HG02840 (cell line): ENCODE results near the gene ZNF511.

Experiments used
- ATAC-seq: cut with Tn5 transposase; IDR thresholded peaks from one replicate; pipeline ENCODE4 v1.9.1; 2021; ENCODE audit warnings: mild to moderate bottlenecking, moderate library complexity, moderate number of reproducible peaks; ENCODE audit not compliant: unreplicated experiment, low FRiP score

The ZNF511 gene

DNA sequence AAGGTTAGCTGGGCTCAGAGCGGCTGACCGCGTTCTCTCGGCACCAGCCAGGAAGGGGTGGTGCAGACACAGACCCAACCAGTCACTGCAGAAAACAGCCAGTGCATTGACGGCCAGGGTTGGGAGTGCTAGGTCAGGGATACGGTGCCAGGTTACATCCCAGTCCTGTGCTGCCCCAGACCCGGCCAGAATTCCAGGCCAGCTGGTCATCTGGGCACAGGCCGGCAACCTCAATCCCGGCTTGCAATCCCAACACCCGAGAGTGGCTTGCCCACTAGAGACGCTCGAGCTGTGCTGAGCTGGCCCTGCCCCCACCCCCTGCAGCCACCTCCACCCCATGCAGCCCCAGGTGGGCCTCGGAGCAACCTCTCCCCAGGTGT lies 42.2 kb downstream of the ZNF511 start:
- ATAC-seq = no peak

DNA sequence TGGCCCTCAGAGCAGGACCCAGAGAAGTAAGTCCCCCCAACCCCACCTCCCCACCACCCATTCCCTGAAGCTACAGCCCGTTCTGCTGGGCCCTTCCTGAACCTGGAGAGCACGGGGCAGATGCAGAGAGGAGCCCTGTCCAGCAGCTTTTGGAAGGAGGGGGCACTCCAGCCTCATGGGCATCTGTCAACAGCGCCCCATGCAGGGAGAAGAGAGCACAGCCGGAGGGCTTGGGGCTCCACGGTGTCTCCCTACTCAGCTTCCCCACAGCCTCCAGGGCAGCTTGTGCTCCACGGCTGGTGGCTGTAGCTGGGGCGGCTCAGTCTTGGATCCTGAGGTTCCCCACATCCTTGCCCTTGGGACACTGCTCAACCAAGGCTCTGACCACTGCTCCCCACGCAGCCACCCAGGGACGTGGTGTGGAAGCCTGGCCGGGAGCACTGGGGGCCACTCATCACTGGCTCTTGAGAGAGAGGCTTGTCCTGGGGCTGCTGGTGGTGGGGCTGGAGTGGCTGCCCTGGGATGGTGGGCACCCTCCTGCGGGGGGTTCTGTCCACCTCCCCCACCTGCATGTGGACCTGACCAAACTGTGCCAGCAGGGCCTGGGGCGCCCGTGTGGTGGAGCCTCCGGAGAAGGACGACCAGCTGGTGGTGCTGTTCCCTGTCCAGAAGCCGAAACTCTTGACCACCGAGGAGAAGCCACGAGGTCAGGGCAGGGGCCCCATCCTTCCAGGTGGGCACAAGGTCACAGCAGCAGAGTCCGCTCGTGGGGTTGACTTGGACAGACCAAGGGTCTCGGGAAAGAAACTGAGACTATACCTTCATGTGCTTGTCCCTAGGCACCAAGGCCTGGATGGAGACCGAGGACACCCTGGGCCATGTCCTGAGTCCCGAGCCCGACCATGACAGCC lies 42.9 kb downstream of the ZNF511 start:
- ATAC-seq = no peak

DNA sequence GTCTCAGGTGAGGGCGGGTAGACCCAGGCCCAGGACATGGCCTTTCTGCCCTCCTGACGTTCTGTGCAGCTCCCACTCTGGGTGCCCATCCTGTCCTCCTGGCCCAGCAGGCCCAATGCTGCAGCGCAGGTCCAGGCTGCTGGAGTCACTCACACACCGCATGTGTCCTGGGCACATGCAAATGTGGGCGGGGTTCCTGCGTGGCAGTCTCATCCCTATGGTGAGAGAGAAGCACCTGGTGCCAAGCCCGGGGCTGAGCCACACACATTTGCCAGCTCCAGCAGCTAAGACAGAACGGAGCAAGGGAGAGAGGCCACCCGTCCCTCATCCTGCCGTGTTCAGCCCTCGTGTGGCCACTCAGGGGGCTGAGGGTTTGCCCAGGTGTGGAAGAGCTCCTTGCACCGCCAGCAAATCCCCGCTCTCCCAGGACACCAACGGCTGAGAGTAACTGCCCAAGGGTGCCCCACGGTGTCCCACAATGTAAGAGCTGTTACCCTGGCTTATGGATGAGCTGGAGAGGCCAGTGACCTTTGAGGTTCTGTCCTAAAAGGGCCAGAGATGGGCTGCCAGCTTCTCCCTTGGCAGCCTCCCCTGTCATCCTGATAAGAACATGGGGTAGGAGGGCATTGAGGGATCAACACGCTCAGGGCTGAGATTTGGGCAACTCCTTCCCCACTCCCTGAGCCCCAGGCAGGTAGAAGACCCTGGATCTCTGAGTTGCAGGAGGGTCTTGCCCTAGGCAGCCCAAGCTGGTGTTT lies 44.7 kb downstream of the ZNF511 start:
- no peak for ATAC-seq

DNA sequence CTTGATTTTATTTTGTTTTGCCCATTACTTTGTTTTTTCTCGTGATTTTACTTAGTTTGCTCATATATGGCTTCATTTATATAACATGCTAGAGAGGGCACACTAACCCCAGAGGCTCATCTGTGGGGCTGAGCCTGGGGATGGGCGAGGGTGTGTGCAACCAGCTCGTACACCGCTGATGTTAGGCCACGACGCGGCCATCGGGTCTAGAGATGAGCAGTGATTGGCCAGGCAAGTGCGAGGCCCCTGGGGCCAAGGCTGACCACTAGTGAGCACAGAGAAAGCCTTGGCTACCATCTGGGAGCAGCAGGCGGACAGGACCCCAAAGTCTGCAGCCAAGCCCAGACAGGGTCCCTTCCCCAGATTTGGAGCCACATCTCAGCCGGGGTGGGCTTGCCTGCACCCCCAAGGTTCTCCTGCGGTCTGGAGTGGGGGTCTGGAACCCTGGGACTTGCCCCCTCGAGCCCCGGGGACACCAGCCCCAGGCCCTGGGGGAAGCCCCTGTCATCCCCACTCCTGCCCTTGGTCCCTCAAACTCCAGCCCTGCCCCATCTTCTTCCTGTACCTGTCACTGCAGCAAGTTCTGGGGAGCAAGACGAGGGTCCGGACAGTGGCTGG lies 45.4 kb downstream of the ZNF511 start:
- no peak for ATAC-seq

DNA sequence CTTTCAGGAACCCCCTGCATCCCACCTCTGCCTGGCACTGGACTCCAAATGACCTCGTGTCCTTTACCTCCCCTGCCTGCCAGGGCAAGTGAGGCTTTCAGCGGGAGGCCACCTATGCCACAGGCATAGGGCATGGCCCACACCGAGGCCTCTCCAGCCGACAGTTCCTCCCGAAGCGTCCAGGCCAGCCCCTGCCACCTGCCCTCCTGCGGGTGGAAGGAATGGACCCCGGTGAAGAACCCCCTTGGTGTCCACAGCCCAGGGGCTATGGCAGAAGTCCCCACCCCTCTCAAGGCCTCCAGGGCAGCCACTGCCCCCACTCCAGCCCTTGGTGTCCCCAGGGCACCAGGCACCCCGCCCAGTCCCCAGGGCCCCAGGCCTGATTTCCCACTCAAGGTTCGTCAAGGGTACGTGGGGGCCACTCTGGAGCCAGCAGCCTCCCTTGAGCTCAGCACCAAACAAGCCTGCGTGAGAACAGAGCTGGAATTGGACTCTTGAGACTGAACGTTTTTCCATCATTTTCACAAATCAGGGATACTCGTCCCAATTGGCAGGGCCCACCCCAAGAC lies 46.0 kb downstream of the ZNF511 start:
- ATAC-seq = no peak

DNA sequence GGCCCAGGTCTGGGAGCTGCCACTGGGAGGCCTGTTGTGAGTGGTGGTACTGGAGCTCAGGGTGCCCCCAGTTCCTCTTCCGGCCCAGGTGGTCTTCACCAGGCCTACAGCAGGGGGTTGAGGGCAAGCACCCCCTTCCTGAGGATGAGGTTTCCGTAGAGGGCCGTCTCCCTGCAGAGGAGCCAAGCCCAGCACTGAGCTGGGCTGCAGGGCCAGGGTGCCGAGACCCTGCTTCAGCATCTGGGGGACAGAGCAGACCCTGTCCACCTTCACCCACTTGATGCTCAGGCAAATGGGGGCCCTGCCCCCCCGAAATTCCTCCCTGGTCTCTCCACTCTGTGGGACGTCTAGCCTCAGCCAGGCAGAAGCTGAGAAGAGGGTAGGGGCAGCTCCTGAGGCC lies 46.6 kb downstream of the ZNF511 start:
- no peak for ATAC-seq

DNA sequence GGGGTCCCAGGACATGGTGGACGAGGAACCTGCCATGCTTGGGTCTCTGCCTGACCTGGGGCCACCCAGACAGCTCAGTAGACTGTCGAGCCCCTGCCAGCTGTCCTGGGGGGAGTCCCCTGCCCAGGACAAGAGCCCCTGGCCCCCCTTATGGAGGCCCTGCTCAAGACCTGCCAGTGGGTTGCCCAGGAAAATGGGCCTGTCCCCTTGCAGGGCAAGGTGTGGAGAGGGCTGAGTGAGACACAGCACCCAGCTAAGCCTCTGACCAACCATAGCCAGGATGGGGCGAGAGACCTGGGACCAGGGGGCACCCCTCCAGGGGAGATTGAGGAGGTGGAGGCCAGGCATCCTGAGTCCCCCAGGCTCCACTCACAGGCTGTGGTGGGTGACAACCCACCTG lies 47.3 kb downstream of the ZNF511 start:
- no peak for ATAC-seq

DNA sequence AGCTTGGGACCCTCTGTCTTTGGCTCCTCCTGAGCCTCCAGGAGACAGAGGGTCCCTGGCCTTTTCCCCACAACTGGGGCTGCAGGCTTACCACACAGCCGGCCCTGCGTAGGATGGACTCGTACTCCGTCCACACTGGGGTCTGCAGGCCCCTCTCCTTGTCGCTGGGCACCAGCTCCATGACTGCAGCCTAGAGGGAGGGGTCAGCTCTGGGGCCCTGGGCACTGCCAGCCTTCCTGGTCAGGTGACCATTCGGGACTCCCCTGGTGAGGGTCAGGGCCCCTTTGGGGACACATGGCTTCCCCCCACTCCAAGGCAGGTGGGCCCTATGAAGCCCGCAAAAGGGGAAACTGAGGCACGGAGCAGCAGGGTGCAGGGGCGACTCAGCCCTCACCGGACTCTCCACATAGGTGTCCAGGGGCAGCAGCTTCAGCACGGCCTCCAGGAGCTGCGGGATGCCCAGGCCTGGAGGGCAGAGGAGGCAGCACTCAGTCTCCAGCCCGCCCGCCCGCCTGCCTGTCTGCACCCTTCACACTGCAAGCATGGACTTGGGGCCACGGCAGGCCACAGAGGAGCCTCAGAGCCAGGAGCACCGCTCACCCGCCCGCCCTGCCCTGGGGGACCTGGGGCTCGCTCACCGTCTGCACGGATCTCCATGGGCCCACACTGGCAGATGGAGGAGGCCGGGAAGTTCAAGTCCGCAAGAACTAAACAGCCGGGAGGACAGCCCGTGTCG lies 48.0 kb downstream of the ZNF511 start:
- ATAC-seq = no peak

DNA sequence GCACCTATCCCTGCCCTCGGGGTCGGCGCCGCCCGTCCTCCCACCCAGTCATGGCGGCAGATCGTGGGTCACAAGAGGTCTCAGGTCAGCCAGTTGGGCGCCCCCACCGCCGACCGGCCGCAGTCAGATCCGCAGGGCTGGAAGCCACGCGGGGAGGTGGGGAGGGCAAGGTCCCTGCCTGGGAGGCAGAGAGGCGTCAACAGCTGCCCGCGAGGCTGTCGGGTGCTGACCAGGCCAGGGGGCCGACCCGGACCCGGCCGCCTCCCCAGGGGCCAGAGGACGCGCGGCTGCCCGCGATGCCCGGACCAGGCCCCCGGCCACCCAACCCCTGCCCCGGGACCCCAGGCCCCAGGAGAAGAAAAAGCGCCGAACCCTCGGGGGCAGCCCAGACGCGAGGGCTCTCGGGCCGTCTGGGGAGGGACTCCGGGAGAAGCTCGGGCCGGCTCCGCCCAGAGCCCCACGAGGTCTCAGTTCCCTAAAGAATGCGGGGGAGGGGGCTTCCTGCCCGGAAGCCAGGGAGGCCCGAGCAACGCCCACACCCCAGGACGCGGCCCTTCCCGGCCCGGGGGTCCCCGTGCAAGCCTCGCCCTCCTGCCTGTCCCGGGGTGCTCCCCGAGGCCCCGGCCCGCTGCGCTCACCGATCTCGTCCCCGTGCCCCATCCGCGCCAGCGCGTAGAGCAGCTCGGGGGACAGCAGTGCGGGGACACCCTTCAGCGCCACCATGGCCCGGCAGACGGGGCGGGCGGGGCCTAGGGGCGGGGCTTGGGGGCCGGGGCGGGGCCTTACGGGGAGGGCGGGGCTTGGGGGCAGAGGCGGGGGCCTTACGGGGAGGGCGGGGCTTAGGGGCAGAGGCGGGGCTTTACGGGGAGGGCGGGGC lies 48.8 kb downstream of the ZNF511 start, which contains the start of gene FUOM:
Gene FUOM (minus strand): TSS at position 735 of the 877 bp plus-strand sequence. CDS start 12 bp downstream, at position 723.
- peak; percentile 46 for ATAC-seq

DNA sequence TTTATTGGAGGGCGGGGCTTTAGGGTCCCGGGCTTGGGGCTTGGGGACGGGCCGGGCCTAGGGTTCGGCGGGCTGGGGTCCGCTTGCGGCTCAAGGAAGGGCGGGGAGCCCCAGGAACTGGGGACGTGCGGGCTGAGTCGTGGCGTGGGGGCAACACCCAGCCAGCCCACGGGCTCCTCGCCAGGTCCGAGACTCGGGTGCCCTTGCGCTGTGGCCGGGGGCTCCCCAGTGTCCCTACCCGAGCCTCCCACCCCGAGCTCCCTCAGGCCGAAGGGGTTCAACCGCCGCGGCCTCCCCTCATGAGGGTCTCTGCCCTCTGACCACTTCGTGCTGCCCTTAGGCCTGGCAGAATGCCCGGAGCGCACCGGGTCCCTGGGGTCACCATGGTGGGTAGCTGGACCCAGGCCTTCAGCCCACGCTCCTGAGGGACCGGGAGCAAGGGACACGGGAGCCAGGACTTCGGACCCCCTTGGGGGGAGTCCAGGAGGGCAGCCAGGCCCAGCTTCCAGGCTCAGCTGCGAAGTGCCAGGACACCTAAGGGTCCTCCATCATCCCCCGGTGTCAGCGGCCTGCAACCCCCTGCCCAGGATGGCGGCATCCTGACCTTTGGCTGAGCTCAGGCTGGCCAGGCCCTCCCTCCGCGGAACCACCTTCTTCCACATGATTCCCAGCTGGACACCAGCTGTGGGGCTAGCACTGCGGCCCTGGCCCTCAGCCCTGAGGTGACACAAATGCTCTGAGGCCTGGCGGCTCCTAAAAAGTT lies 49.6 kb downstream of the ZNF511 start:
- ATAC-seq = no peak

DNA sequence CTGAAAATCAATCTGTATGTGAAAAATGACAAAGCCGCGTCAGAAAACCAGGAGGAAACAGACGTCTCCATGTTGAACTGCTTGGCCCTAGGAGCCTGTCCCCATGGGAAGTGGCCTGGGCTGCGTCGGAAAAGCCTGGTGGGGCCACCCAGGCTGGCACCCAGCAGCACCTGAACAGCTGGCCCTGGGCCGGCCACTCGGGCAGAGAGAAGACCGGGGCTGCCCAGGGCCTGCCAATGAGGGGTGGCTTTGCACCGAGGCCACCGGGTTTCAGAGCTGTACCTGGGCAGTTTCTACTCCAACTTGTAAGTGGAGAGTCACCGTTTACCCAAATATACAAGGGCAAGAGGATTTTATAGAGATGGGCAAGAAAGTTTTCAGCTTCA lies 50.2 kb downstream of the ZNF511 start:
- no peak for ATAC-seq

DNA sequence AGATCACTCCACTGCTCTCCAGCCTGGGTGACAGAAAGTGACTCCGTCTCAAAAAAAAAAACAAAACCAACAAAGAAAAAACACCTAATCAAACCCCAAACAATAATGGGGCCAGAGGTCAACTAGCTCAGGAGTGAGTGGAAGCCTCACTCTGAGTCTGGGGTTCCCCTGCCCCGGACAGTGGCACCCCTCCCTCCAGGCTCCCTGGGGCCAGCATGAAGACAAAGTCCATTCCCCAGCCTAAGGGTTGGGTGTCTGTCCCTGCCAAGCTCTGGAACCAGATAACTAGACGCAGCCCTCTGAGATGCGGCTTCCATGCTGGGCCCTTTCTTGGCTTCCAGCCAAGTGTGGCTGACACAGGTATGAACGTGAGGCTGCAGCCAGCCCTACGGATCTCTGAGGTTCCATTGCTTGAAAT lies 50.8 kb downstream of the ZNF511 start:
- ATAC-seq = no peak

DNA sequence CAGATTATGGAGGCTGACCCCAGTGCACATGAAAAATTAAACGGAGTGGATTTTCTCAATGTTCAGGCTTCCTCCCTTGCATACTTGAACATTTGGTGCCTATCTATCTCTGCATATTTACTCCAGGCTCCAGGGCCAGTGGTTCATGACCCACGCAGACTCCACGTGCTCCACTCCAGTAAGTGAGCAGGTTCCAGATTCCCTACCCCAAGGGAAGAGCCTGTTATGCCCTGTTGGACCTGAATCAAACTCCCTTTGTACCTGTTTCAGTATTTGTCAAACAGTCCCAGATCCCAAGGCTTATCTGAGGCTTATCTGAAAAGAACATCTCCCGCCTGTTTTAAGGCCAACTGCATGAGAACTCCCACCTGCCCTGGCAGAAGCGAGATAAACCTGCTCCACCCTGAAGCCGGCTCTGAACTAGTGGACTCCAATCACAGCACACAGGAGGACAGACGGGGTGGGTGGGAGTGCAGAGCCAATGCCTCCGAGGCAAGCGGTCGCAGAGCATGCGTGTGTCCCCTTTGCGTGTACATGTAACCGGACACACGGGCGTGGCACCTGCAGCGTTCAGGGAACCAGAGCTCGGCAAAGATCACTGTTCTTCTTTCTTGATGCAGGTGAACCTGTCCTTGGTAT lies 51.4 kb downstream of the ZNF511 start:
- no peak for ATAC-seq

DNA sequence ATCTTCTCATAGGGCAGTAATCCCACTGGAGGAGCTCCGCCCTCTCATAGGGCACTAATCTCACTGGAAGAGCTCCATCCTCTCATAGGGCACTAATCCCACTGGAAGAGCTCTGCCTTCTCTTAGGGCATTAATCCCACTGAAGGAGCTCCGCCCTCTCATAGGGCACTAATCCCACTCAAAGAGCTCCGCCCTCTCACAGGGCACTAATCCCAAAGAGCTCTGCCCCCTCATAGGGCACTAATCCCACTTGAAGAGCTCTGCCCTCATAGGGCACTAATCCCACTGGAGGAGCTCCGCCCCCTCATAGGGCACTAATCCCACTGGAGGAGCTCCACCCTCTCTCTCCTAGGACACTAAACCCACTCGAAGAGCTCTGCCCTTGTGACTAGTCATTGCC lies 52.5 kb downstream of the ZNF511 start:
- no peak for ATAC-seq

DNA sequence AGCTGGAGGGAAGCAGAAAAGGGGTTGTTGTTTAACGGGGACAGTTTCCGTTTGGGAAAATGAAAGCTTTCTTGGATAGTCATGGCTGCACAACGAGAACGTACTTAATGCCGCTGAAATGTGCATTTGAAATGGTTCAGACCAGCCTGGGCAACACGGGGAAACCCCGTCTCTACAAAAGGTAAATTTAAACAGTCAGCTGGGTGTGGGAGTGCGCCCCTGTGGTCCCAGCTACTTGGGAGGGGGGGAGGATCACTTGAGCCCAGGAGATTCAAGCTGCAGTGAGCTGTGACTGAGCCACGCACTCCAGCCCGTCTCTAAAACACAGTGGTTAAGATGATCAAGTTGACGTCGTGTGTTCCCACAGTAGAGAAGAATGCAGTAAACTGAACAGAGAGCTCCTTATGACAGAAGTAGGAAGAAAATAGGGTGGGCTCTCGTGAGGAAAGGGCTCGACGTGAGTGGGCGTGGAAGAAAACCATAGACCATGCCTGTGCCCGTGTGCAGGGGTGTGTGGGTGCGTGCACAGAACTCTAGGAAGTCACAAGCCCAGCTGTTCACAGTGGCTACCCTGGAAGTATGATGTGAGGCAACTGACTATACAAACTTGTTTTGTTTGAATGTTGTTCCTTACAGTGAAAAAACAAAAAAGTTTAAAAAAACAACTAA lies 53.2 kb downstream of the ZNF511 start:
- ATAC-seq = no peak
